GM13976 (cell line): ENCODE measurements around the gene TNRC6C.
"Not testable (repeated sequence)": the region's sequence is repeated elsewhere in the genome, so short reads cannot be mapped to it uniquely, and the experiment has no call there.

ENCODE experiments used
- DNase-seq: peaks from one replicate; pipeline ENCODE4 v3.0.0; 2012; ENCODE audit warnings: low spot score
- CTCF ChIP-seq: IDR thresholded peaks from 2 replicates; pipeline ENCODE4 v1.5.1; 2012; ENCODE audit warnings: borderline replicate concordance, mild to moderate bottlenecking; ENCODE audit not compliant: insufficient read depth; ENCODE audit errors: extremely low read depth, missing control alignments, control extremely low read depth
- in situ Hi-C: fragments of 300-500 bp; cut with MboI; formaldehyde crosslinking; loops from one replicate; pipeline ENCODE4 v1.12.0; 2022; ENCODE audit warnings: low sequenced_read_pairs, mixed read lengths, inconsistent platforms; ENCODE audit not compliant: unreplicated experiment

The TNRC6C gene

GRCh38 chr17:77930780-77931768 lies 27.4 kb upstream of the TNRC6C start:
- no peak for DNase-seq
- in situ Hi-C loops: no loop called here
- no peak for TF ChIP-seq CTCF

GRCh38 chr17:77933777-77934398 lies 24.6 kb upstream of the TNRC6C start:
- no peak for DNase-seq
- in situ Hi-C loops: no loop called here
- no peak for TF ChIP-seq CTCF

- DNase-seq: no peak
- in situ Hi-C loops: no loop called here
- no peak for TF ChIP-seq CTCF
Measured at GRCh38 chr17:77935121-77935571, 23.4 kb upstream of the TNRC6C start.

GRCh38 chr17:77935744-77936143 lies 22.8 kb upstream of the TNRC6C start:
- in situ Hi-C loops, DNase-seq: not testable (repeated sequence)

GRCh38 chr17:77936881-77937280 lies 21.6 kb upstream of the TNRC6C start:
- in situ Hi-C loops: no loop called here
- DNase-seq: no peak
- no peak for TF ChIP-seq CTCF

GRCh38 chr17:77941004-77941403 lies 17.5 kb upstream of the TNRC6C start:
- no peak for TF ChIP-seq CTCF
- DNase-seq: no peak
- in situ Hi-C loops: no loop called here
